Measurements from ENCODE around the gene ZNF2. TPM values are rescaled to one million over a fixed set of nuclear protein-coding genes. Genes with fewer than 3 reads are reported as not detected.
"Not testable (repeated sequence)": the region's sequence is repeated elsewhere in the genome, so short reads cannot be mapped to it uniquely, and the experiment has no call there.

The ZNF2 gene
- total RNA-seq, 2 donors from 2014 or later: 3.9 to 5.3 TPM

- Mint-ChIP-seq H3K27ac (no peak overlapping the region), H3K36me3 (peaks cover 66 to 72% of the 10 kb centered on the region in 2 donors), H3K9me3 (peaks cover 42 to 44% of the 10 kb centered on the region in 2 donors)
- ATAC-seq (no peak), DNase-seq (ENCODE audit: low spot score in 2 of 2) (no peak)
Measured at GRCh38 chr2:95181774-95182173, 16.2 kb downstream of the ZNF2 start.

- peaks cover 39 to 40% of the 10 kb centered on the region in 2 donors for H3K36me3 Mint-ChIP-seq
- H3K27ac Mint-ChIP-seq: no peak overlapping the region
- H3K9me3 Mint-ChIP-seq: peaks cover 31 to 33% of the 10 kb centered on the region in 2 donors
- DNase-seq (ENCODE audit: low spot score in 2 of 2) (no peak), ATAC-seq (no peak)
Measured at GRCh38 chr2:95185197-95185596, 19.6 kb downstream of the ZNF2 start.

GRCh38 chr2:95185973-95186372 lies 20.4 kb downstream of the ZNF2 start:
- Mint-ChIP-seq H3K9me3 (peaks cover 27% of the 10 kb centered on the region in 2 donors), H3K36me3 (peaks cover 32 to 33% of the 10 kb centered on the region in 2 donors), H3K27ac (no peak overlapping the region)
- no peak for ATAC-seq
- DNase-seq (ENCODE audit: low spot score in 2 of 2): no peak

- ATAC-seq, H3K9me3 Mint-ChIP-seq, H3K36me3 Mint-ChIP-seq, H3K27ac Mint-ChIP-seq: not testable (repeated sequence)
- peak; percentile 30 to 59 for DNase-seq (ENCODE audit: low spot score in 2 of 2)
Measured at GRCh38 chr2:95192956-95193355, 27.3 kb downstream of the ZNF2 start.

GRCh38 chr2:95203911-95204310 lies 38.3 kb downstream of the ZNF2 start:
- Mint-ChIP-seq H3K27ac (no peak overlapping the region), H3K36me3 (peaks cover 5 to 12% of the 10 kb centered on the region in 2 donors), H3K9me3 (peaks cover 0 to 4% of the 10 kb centered on the region in 2 donors)
- no peak for ATAC-seq
- no peak for DNase-seq (ENCODE audit: low spot score in 2 of 2)

- ATAC-seq (no peak), DNase-seq (ENCODE audit: low spot score in 2 of 2) (no peak)
- Mint-ChIP-seq H3K36me3 (peaks cover 10 to 17% of the 10 kb centered on the region in 2 donors), H3K9me3 (peaks cover 1 to 8% of the 10 kb centered on the region in 2 donors), H3K27ac (no peak overlapping the region)
Measured at GRCh38 chr2:95204396-95204795, 38.8 kb downstream of the ZNF2 start.

- H3K36me3 Mint-ChIP-seq: peaks cover 22 to 31% of the 10 kb centered on the region in 2 donors
- no peak for DNase-seq (ENCODE audit: low spot score in 2 of 2)
- H3K27ac Mint-ChIP-seq: peak overlapping the region in 1 of 2 donors; percentile 87
- ATAC-seq: no peak
- H3K9me3 Mint-ChIP-seq: peaks cover 10 to 18% of the 10 kb centered on the region in 2 donors
Measured at GRCh38 chr2:95206096-95206495, 40.5 kb downstream of the ZNF2 start.

- Mint-ChIP-seq H3K9me3 (peaks cover 10 to 18% of the 10 kb centered on the region in 2 donors), H3K36me3 (peaks cover 32 to 44% of the 10 kb centered on the region in 2 donors), H3K27ac (peak within 1 kb of the TSS; percentile 30 to 87)
- ATAC-seq (peak; percentile 94 to 97), DNase-seq (ENCODE audit: low spot score in 2 of 2) (peak; percentile 80 to 84)
Measured at GRCh38 chr2:95207111-95207961, 41.7 kb downstream of the ZNF2 start, which contains the start of gene ZNF892. TSS of gene ZNF892 (plus strand) at chr2:95207521. CDS start at chr2:95207816, 295 bp downstream.

GRCh38 chr2:95208106-95208505 lies 42.5 kb downstream of the ZNF2 start:
- H3K36me3 Mint-ChIP-seq: peaks cover 39 to 51% of the 10 kb centered on the region in 2 donors
- ATAC-seq (no peak), DNase-seq (ENCODE audit: low spot score in 2 of 2) (no peak)
- H3K9me3 Mint-ChIP-seq: peaks cover 14 to 21% of the 10 kb centered on the region in 2 donors
- H3K27ac Mint-ChIP-seq: peak overlapping the region; percentile 17 to 87

GRCh38 chr2:95215018-95215612 lies 49.5 kb downstream of the ZNF2 start:
- ATAC-seq (no peak), DNase-seq (ENCODE audit: low spot score in 2 of 2) (no peak)
- no peak overlapping the region for H3K27ac Mint-ChIP-seq
- H3K9me3 Mint-ChIP-seq: peaks cover 62 to 68% of the 10 kb centered on the region in 2 donors
- peaks cover 95 to 97% of the 10 kb centered on the region in 2 donors for H3K36me3 Mint-ChIP-seq

GRCh38 chr2:95220449-95220848 lies 54.8 kb downstream of the ZNF2 start:
- DNase-seq (ENCODE audit: low spot score in 2 of 2) (no peak), ATAC-seq (no peak)
- Mint-ChIP-seq H3K36me3 (peaks cover 70 to 77% of the 10 kb centered on the region in 2 donors), H3K27ac (no peak overlapping the region), H3K9me3 (peaks cover 50 to 63% of the 10 kb centered on the region in 2 donors)

GRCh38 chr2:95225658-95226057 lies 60.0 kb downstream of the ZNF2 start:
- H3K27ac Mint-ChIP-seq: no peak overlapping the region
- DNase-seq (ENCODE audit: low spot score in 2 of 2) (no peak), ATAC-seq (no peak)
- H3K9me3 Mint-ChIP-seq: peaks cover 23 to 41% of the 10 kb centered on the region in 2 donors
- H3K36me3 Mint-ChIP-seq: peaks cover 24 to 41% of the 10 kb centered on the region in 2 donors

GRCh38 chr2:95231723-95232122 lies 66.1 kb downstream of the ZNF2 start:
- peak in 1 of 2 donors; percentile 40 for DNase-seq (ENCODE audit: low spot score in 2 of 2)
- Mint-ChIP-seq H3K9me3 (peaks cover 27 to 29% of the 10 kb centered on the region in 2 donors), H3K27ac (no peak overlapping the region), H3K36me3 (peaks cover 17 to 39% of the 10 kb centered on the region in 2 donors)
- no peak for ATAC-seq

- Mint-ChIP-seq H3K36me3 (peaks cover 17 to 41% of the 10 kb centered on the region in 2 donors), H3K27ac (no peak overlapping the region), H3K9me3 (peaks cover 23 to 26% of the 10 kb centered on the region in 2 donors)
- DNase-seq (ENCODE audit: low spot score in 2 of 2): no peak
- ATAC-seq: no peak
Measured at GRCh38 chr2:95232232-95232631, 66.6 kb downstream of the ZNF2 start.
